Measurements from ENCODE around the gene TF. TPM values are rescaled to one million over a fixed set of nuclear protein-coding genes. Genes with fewer than 3 reads are reported as not detected.
"Not testable (repeated sequence)": the region's sequence is repeated elsewhere in the genome, so short reads cannot be mapped to it uniquely, and the experiment has no call there.

Gene TF
- total and polyA plus RNA-seq, 2 of the 8 experiments (the other 6 are each of a cell fraction or from before 2014, with no cell fraction given): 0.02 to 0.26 TPM

- TF ChIP-seq RNF2 (IDR thresholded peaks at IDR 0.05; ENCODE audit: borderline replicate concordance, low read depth, low read length, missing control alignments, poor library complexity, severe bottlenecking) (no peak), E2F6 (IDR thresholded peaks at IDR 0.05) (no peak), RXRA (IDR thresholded peaks at IDR 0.05; ENCODE audit: insufficient read depth, low read depth, low read length) (no peak), CEBPB (IDR thresholded peaks at IDR 0.05; ENCODE audit: low read depth, low read length) (no peak), POLR2AphosphoS5 (IDR thresholded peaks at IDR 0.05; ENCODE audit: low read depth, low read length) (no peak), SIRT6 (IDR thresholded peaks at IDR 0.05; ENCODE audit: low read length) (no peak)
Observed at GRCh38 chr3:133730993-133731392, 15.2 kb upstream of the TF start (continued).

GRCh38 chr3:133732231-133732630 lies 14.0 kb upstream of the TF start:
- H3K4me2 ChIP-seq (ENCODE audit: insufficient read depth in 1 of 2, low read depth in 2 of 2, low read length in 2 of 2); H2AFZ ChIP-seq (ENCODE audit: low read length); H3K9ac ChIP-seq (replicated peaks in 1 of 4; ENCODE audit: extremely low read depth in 1 of 4, low read depth in 3 of 4, low read length in 3 of 4); H2AK5ac ChIP-seq (ENCODE audit: low read depth, low read length); FAIRE-seq; H3K23ac ChIP-seq (ENCODE audit: insufficient read length); H2BK12ac ChIP-seq (ENCODE audit: low read depth, low read length); H3K79me1 ChIP-seq (ENCODE audit: low read depth, low read length); CTCF ChIA-PET (ENCODE audit: partially characterized antibody); H3K14ac ChIP-seq (ENCODE audit: insufficient read length); H3K56ac ChIP-seq (replicated peaks; ENCODE audit: insufficient read length, low read depth, low read length); H2BK20ac ChIP-seq (ENCODE audit: low read length); H2BK5ac ChIP-seq (ENCODE audit: low read depth, low read length); POLR2A ChIA-PET (ENCODE audit: partially characterized antibody); H3K79me2 ChIP-seq (ENCODE audit: control insufficient read depth in 1 of 2, insufficient read depth in 2 of 2, low read length in 2 of 2); H4K8ac ChIP-seq (ENCODE audit: extremely low read depth, insufficient read depth, low read length); H2BK15ac ChIP-seq (ENCODE audit: low read length); H3K18ac ChIP-seq (ENCODE audit: extremely low read depth, low read length); H3K36me3 ChIP-seq (ENCODE audit: control insufficient read depth in 2 of 4, insufficient read depth in 4 of 4, low read length in 3 of 4); H3K4me1 ChIP-seq (replicated peaks in 1 of 4; ENCODE audit: control insufficient read depth in 3 of 4, insufficient read depth in 4 of 4, low read length in 3 of 4); H3K4me3 ChIP-seq (ENCODE audit: extremely low read depth in 1 of 4, insufficient read depth in 2 of 4, low read depth in 3 of 4, low read length in 4 of 4); H4K20me1 ChIP-seq (replicated peaks in 1 of 2; ENCODE audit: control insufficient read depth in 1 of 2, insufficient read depth in 2 of 2, low read length in 2 of 2); H2BK120ac ChIP-seq (replicated peaks; ENCODE audit: low read depth, low read length); DNase-seq (ENCODE audit: low read depth in 1 of 2, low spot score in 2 of 2); H3K23me2 ChIP-seq (ENCODE audit: low read depth, low read length); H4K5ac ChIP-seq (ENCODE audit: insufficient read length, low read depth, low read length); H3K4ac ChIP-seq (replicated peaks; ENCODE audit: insufficient read length, low read depth, low read length); H3K27ac ChIP-seq (ENCODE audit: low read depth, low read length); H4K91ac ChIP-seq (replicated peaks; ENCODE audit: insufficient read length, low read length); H3K27me3 ChIP-seq (replicated peaks in 1 of 4; ENCODE audit: control insufficient read depth in 3 of 4, extremely low read depth in 1 of 4, insufficient read depth in 3 of 4, low read length in 3 of 4): not testable (repeated sequence)
- H3K9me3 ChIP-seq (ENCODE audit: insufficient read depth in 2 of 2, low read depth in 1 of 2, low read length in 1 of 2): peaks cover 24 to 39% of the 10 kb centered on the region in 2 experiments
- WGBS, 2 experiments (ENCODE audit: extremely low coverage in 1 of 2, insufficient coverage in 1 of 2, insufficient read length in 1 of 2, insufficient replicate concordance in 2 of 2, low coverage in 1 of 2, low lambda C conversion rate in 2 of 2, missing lambda C conversion rate in 1 of 2): 75% methylated on average over 6 of the region's 6 CpGs; no CpG with 5 or more reads in 1 of the 2 experiments
